ENCODE measurements around the gene HYAL1. TPM values are rescaled to one million over a fixed set of nuclear protein-coding genes. Genes with fewer than 3 reads are reported as not detected.
"Not testable (repeated sequence)": the region's sequence is repeated elsewhere in the genome, so short reads cannot be mapped to it uniquely, and the experiment has no call there.

Gene HYAL1
- total RNA-seq, 1 donor from 2014 or later, result 0.22 TPM

- no peak overlapping the region for H3K4me3 Mint-ChIP-seq (ENCODE audit: unreplicated experiment)
- no peak for TF ChIP-seq CTCF (IDR thresholded peaks at IDR 0.05)
- H3K27me3 Mint-ChIP-seq (ENCODE audit: low read depth), result peaks cover 11% of the 10 kb centered on the region
These were observed 28.0 kb downstream of the HYAL1 start for GRCh38 chr3:50275141-50275995.

GRCh38 chr3:50274371-50275104 lies 28.8 kb downstream of the HYAL1 start:
- Mint-ChIP-seq H3K27me3 (ENCODE audit: low read depth) (peaks cover 11% of the 10 kb centered on the region), H3K27ac (ENCODE audit: unreplicated experiment) (no peak overlapping the region), H3K4me1 (ENCODE audit: low read depth) (peaks cover 17% of the 10 kb centered on the region), H3K9me3 (ENCODE audit: low read depth) (no peaks in the 10 kb centered on the region), H3K36me3 (ENCODE audit: low read depth) (no peaks in the 10 kb centered on the region), H3K4me3 (ENCODE audit: unreplicated experiment) (no peak overlapping the region)
- peak; percentile 85 for TF ChIP-seq CTCF (IDR thresholded peaks at IDR 0.05)
- DNase-seq (ENCODE audit: low spot score), result no peak

More at GRCh38 chr3:50275141-50275995, 28.0 kb downstream of the HYAL1 start:
- no peaks in the 10 kb centered on the region for H3K36me3 Mint-ChIP-seq (ENCODE audit: low read depth)
- no peak for DNase-seq (ENCODE audit: low spot score)
- peaks cover 10% of the 10 kb centered on the region for H3K4me1 Mint-ChIP-seq (ENCODE audit: low read depth)
- H3K9me3 Mint-ChIP-seq (ENCODE audit: low read depth), result no peaks in the 10 kb centered on the region
- H3K27ac Mint-ChIP-seq (ENCODE audit: unreplicated experiment), result no peak overlapping the region

GRCh38 chr3:50273689-50274065 lies 29.7 kb downstream of the HYAL1 start:
- H3K4me1 Mint-ChIP-seq (ENCODE audit: low read depth), result peaks cover 26% of the 10 kb centered on the region
- DNase-seq (ENCODE audit: low spot score), result no peak
- peaks cover 11% of the 10 kb centered on the region for H3K27me3 Mint-ChIP-seq (ENCODE audit: low read depth)
- TF ChIP-seq CTCF (IDR thresholded peaks at IDR 0.05), result no peak
- H3K27ac Mint-ChIP-seq (ENCODE audit: unreplicated experiment), result no peak overlapping the region
- no peaks in the 10 kb centered on the region for H3K36me3 Mint-ChIP-seq (ENCODE audit: low read depth)
- no peaks in the 10 kb centered on the region for H3K9me3 Mint-ChIP-seq (ENCODE audit: low read depth)
- no peak overlapping the region for H3K4me3 Mint-ChIP-seq (ENCODE audit: unreplicated experiment)

- H3K27ac Mint-ChIP-seq (ENCODE audit: unreplicated experiment), result no peak overlapping the region
- no peak for DNase-seq (ENCODE audit: low spot score)
- no peaks in the 10 kb centered on the region for H3K36me3 Mint-ChIP-seq (ENCODE audit: low read depth)
- peak overlapping the region; percentile 62 for H3K4me3 Mint-ChIP-seq (ENCODE audit: unreplicated experiment)
- peaks cover 32% of the 10 kb centered on the region for H3K4me1 Mint-ChIP-seq (ENCODE audit: low read depth)
- H3K27me3 Mint-ChIP-seq (ENCODE audit: low read depth), result peaks cover 11% of the 10 kb centered on the region
- H3K9me3 Mint-ChIP-seq (ENCODE audit: low read depth), result no peaks in the 10 kb centered on the region
- TF ChIP-seq CTCF (IDR thresholded peaks at IDR 0.05), result peak; percentile 98
These were observed 30.3 kb downstream of the HYAL1 start for GRCh38 chr3:50272911-50273688.

- H3K9me3 Mint-ChIP-seq (ENCODE audit: low read depth); H3K36me3 Mint-ChIP-seq (ENCODE audit: low read depth); DNase-seq (ENCODE audit: low spot score); H3K27ac Mint-ChIP-seq (ENCODE audit: unreplicated experiment); H3K4me3 Mint-ChIP-seq (ENCODE audit: unreplicated experiment): not testable (repeated sequence)
- H3K27me3 Mint-ChIP-seq (ENCODE audit: low read depth), result peaks cover 11% of the 10 kb centered on the region
- H3K4me1 Mint-ChIP-seq (ENCODE audit: low read depth), result peaks cover 37% of the 10 kb centered on the region
These were observed 30.9 kb downstream of the HYAL1 start for GRCh38 chr3:50272538-50272910.

All from chondrocyte (in vitro differentiated cells).